VCaP (cell line): ENCODE results near the gene DNM3.

Experiments used
- H3K27ac ChIP-seq: fragments of 450-650 bp; 2 replicates; pipeline ENCODE4 v1.5.1; 2017
- TF ChIP-seq, protein P1 (sequence below): fragments of 450-650 bp; conservative IDR thresholded peaks from 2 replicates; pipeline ENCODE4 v1.5.1; 2017; ENCODE audit warnings: mild to moderate bottlenecking, moderate library complexity

Gene DNM3

DNA sequence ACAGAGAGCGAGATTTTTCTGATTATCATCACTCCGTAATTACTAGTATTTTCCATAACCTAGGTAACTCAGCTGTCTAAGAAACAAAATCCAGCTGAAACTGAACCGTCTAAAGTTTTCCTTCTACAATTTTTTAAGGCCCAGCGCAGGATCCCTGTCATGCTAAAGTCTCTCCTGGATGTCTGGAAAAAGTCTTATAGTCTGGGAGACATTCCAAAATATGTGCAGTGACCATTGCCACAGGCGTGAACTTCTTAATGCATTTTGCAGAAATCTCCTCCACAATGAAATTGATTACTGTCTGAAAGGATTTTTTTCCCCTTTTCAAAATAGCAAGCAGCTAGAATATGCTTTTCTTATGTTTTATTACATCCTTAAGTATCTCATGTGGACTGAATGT, 369.9 kb downstream of the DNM3 start:
- H3K27ac ChIP-seq = no peak overlapping the region
- TF ChIP-seq, protein P1, sequence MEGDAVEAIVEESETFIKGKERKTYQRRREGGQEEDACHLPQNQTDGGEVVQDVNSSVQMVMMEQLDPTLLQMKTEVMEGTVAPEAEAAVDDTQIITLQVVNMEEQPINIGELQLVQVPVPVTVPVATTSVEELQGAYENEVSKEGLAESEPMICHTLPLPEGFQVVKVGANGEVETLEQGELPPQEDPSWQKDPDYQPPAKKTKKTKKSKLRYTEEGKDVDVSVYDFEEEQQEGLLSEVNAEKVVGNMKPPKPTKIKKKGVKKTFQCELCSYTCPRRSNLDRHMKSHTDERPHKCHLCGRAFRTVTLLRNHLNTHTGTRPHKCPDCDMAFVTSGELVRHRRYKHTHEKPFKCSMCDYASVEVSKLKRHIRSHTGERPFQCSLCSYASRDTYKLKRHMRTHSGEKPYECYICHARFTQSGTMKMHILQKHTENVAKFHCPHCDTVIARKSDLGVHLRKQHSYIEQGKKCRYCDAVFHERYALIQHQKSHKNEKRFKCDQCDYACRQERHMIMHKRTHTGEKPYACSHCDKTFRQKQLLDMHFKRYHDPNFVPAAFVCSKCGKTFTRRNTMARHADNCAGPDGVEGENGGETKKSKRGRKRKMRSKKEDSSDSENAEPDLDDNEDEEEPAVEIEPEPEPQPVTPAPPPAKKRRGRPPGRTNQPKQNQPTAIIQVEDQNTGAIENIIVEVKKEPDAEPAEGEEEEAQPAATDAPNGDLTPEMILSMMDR = no peak

DNA sequence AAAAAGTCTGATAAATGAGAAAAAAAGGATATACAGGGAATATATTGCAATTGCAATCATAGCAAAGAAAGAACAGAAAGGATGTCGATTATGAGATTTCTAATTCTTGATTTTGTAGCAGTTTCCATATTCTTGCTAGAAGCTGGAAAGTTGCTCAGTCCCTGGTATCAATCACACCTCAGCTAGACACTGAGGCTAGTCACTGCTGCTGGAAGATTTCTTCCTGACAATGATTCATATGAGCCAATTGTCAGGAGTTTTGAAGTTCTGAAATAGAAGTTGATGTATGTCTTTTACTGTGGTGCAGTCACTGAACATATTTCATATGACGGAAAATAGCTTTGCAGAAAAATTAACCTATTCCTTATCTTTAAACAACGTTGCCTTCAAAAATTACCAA, 370.8 kb downstream of the DNM3 start:
- H3K27ac ChIP-seq = no peak overlapping the region
- TF ChIP-seq, protein P1 = no peak

- no peak overlapping the region for H3K27ac ChIP-seq
- TF ChIP-seq, protein P1 = no peak
These were observed 373.7 kb downstream of the DNM3 start for GRCh38 chr1:172215006-172215405.

GRCh38 chr1:172219966-172220365, 378.7 kb downstream of the DNM3 start:
- TF ChIP-seq, protein P1 = no peak
- H3K27ac ChIP-seq = no peak overlapping the region

DNA sequence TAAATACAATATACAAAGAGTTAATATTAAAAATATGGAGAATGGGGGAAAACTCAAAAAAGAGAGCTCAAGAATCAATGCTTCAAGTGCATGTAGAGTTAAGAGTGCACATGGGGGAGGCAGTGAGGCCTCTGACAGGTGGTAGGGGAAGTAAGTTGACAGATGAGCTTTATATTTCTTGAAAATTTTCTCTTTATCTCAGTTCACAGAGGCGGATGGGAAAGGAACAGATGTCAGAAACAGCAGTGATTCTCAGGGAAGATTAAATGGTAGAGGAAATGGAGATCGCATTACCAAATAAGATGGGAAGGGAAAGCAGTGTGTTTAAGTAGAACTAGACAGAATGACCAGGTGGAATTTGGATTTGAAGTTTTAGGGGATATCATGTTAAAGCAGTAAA, 379.1 kb downstream of the DNM3 start:
- TF ChIP-seq, protein P1 = no peak
- H3K27ac ChIP-seq = no peak overlapping the region

GRCh38 chr1:172221436-172221835, 380.1 kb downstream of the DNM3 start:
- TF ChIP-seq, protein P1 = no peak
- H3K27ac ChIP-seq = no peak overlapping the region

- H3K27ac ChIP-seq = no peak overlapping the region
- TF ChIP-seq, protein P1 = no peak
These were observed 383.6 kb downstream of the DNM3 start for GRCh38 chr1:172224871-172225270.

DNA sequence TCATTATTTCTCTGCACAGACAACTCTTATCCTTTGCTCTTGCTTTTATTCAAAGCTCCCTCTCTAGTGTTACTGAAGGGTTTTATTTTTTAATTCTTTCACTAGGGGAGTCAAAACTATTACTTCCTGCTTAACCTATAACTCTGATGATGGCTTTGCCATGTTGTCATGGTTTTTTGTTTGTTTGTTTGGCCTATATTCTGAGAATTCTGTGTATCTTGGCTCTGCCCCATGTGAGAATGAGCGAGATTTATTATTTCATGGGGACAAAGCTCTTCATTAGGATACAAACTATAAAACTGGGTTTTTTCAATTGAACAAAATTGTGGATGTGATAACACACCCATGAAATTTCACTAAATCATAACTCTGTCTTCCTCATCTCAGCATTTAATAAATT, 388.6 kb downstream of the DNM3 start:
- TF ChIP-seq, protein P1 = no peak
- H3K27ac ChIP-seq = no peak overlapping the region
